ENCODE data around the gene ERICH6B.

- TF ChIP-seq POLR2A (IDR thresholded peaks at IDR 0.05; ENCODE audit: low read depth, low read length) (no peak), POLR2AphosphoS5 (IDR thresholded peaks at IDR 0.05; ENCODE audit: low read depth, low read length) (no peak)
Measured at GRCh38 chr13:45628094-45628493, 12.6 kb upstream of the ERICH6B start.

All from GM12892 (cell line).